ENCODE measurements around the gene FXYD7. TPM values are rescaled to one million over a fixed set of nuclear protein-coding genes. Genes with fewer than 3 reads are reported as not detected.

Gene FXYD7
- total RNA-seq, 1 donor = under 0.01 TPM

DNA sequence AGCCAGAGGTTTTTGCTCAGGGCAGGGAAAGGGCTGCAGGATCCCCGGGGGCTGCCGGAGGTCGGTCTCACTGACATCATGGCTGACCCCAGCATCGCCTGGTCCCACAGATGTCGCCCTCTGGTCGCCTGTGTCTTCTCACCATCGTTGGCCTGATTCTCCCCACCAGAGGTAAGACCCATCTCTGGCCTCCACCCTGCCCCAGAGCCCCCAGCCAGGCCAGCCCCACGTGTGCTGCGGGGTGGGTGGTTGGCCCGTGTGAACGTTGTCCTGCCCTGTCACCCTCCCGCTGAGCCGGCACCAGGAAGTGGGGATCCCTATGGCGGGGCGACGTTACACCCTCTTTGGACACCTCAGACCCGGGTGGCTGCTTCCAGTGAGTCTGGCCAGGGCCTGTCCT lies 12.4 kb downstream of the FXYD7 start:
- no peak for DNase-seq (ENCODE audit: low read depth)
- TF ChIP-seq, protein P1, sequence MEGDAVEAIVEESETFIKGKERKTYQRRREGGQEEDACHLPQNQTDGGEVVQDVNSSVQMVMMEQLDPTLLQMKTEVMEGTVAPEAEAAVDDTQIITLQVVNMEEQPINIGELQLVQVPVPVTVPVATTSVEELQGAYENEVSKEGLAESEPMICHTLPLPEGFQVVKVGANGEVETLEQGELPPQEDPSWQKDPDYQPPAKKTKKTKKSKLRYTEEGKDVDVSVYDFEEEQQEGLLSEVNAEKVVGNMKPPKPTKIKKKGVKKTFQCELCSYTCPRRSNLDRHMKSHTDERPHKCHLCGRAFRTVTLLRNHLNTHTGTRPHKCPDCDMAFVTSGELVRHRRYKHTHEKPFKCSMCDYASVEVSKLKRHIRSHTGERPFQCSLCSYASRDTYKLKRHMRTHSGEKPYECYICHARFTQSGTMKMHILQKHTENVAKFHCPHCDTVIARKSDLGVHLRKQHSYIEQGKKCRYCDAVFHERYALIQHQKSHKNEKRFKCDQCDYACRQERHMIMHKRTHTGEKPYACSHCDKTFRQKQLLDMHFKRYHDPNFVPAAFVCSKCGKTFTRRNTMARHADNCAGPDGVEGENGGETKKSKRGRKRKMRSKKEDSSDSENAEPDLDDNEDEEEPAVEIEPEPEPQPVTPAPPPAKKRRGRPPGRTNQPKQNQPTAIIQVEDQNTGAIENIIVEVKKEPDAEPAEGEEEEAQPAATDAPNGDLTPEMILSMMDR (IDR thresholded peaks at IDR 0.05; ENCODE audit: insufficient read depth, low read depth, low read length) = no peak
- peak overlapping the region; percentile 94 for H3K4me3 ChIP-seq (ENCODE audit: low read depth, low read length)

DNA sequence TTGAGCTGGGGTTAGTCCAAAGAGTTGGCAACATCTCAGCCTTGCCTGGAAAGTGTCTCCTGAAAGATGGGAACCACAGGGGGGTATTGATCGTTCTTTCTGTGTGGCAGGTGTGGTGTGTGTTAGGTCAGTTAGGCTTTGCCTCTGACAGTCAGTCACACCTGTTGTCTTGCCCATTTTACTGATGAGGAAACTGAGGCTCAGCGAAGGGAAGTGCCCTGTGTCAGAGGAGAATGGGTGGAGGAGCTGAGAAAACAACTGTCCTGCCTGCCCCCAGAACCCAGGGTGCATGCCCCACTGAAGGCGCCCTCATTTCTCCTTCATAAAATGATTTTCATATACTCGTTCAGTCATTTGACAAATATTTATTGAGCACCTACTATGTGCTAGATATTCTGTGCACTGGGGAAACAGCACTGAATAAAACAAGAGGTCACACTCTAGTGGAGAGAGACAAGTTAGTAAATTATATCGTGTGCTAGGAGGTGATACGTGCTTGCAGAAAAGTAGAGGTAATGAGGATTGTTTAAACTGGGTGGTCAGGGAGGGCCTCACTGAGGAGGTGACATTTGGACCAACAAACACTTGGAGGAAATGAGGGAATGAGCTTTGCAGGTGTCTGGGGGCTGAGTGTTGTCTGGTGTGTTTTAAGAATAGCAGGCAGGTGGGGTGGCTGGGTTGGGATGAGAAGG lies 13.1 kb downstream of the FXYD7 start:
- TF ChIP-seq, protein P1 (IDR thresholded peaks at IDR 0.05; ENCODE audit: insufficient read depth, low read depth, low read length) = no peak
- H3K4me3 ChIP-seq (ENCODE audit: low read depth, low read length) = peak overlapping the region; percentile 94
- DNase-seq (ENCODE audit: low read depth) = no peak

DNA sequence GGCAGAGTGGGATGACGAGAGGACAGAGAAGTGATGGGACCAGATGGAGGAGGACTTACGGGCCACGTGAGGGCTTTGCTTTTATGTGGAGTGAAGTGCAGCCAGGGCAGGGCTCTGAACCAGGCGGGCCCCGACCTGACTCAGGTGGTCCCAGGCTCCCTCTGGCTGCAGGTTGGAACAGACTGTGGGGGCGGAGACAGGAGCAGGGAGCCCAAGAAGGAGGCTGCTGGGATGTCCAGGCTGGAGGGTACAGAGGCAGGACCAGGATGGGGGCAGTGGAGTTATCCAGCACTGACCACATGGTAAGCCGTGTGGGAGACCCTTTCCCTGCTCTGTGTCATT lies 13.6 kb downstream of the FXYD7 start:
- H3K4me3 ChIP-seq (ENCODE audit: low read depth, low read length) = no peak overlapping the region
- TF ChIP-seq, protein P1 (IDR thresholded peaks at IDR 0.05; ENCODE audit: insufficient read depth, low read depth, low read length) = no peak
- DNase-seq (ENCODE audit: low read depth) = no peak

DNA sequence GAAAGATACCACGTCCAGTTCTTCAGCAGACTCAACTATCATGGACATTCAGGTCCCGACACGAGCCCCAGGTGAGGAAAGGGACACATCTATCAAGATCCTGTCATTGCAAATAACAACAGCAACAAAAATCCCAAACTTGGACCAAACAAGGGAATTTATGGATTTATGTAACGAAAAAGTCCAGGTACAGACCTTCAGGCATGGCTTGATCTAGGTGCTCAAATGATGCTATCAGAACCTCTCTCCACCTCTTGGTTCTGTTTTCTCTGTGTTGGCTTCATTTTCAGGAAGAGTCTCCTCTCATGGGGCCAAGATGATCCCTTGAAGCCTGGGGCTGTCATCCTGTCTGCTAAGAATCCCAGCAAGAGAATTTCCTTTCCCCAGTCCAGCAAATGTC lies 14.4 kb downstream of the FXYD7 start:
- no peak for DNase-seq (ENCODE audit: low read depth)
- TF ChIP-seq, protein P1 (IDR thresholded peaks at IDR 0.05; ENCODE audit: insufficient read depth, low read depth, low read length) = no peak
- no peak overlapping the region for H3K4me3 ChIP-seq (ENCODE audit: low read depth, low read length)

DNA sequence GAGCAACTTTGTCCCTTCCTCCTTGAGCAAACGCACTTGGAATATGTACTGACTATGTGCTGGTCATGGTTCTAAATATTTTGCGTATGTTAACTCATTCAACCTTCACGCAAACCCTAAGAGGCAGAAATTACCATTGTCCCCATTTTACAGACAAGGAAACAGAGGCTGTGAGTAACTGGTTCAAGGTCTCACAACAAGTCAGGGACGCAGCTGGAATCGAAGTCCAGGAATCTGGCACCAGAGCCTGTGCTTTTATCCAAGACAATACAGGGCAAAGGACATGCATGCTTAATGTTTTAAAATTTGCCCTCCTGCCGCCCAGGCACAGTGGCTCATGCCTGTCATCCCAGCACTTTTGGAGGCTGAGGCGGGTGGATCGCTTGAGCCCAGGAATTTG lies 16.6 kb downstream of the FXYD7 start:
- TF ChIP-seq, protein P1 (IDR thresholded peaks at IDR 0.05; ENCODE audit: insufficient read depth, low read depth, low read length) = no peak
- H3K4me3 ChIP-seq (ENCODE audit: low read depth, low read length) = no peak overlapping the region
- no peak for DNase-seq (ENCODE audit: low read depth)

DNA sequence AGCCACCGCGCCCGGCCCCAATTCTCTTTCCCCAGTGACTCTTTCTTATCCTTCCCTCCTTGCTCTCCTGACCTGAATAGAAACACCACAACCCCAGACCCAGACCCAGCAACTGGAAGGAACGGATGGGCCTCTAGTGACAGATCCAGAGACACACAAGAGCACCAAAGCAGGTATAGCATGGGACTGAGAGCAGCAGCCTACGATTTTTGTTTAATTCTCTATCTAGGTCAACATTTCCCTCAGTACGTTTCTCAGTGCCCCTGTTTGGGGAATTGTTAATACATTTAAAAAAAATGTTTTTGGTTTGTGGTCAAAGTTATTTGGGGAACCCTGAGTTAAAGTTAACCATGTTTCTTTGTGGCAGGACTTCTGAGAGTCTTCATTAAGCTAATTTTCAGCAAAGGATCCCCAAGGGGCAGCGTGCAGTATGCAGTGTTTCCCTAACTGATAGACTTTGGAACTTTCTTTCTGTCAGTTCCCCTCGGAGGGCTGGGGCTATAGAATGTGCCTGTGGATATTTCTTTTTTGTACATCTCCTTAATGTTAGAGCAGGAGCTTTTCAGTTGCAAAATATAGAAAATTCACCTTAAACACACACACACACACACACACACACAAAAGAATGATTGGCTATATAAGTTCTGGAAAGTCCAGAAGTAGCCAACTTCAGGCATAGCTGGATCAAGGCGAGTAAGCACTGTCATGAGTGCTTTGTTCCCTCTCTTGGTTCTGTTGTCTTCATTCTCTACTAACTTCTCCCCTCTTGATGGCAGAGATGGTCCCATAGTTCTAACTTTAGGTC lies 17.8 kb downstream of the FXYD7 start:
- no peak overlapping the region for H3K4me3 ChIP-seq (ENCODE audit: low read depth, low read length)
- no peak for DNase-seq (ENCODE audit: low read depth)
- TF ChIP-seq, protein P1 (IDR thresholded peaks at IDR 0.05; ENCODE audit: insufficient read depth, low read depth, low read length) = no peak

Measured in fibroblast of villous mesenchyme (primary cell).